Measurements from ENCODE around the gene GBGT1. TPM values are rescaled to one million over a fixed set of nuclear protein-coding genes. Genes with fewer than 3 reads are reported as not detected.

GBGT1 gene
- total and polyA plus RNA-seq, 10 donors = 9.2 to 52.8 (median 30.7) TPM

GRCh38 chr9:133140174-133140505 lies 23.6 kb downstream of the GBGT1 start:
- no peak for TF ChIP-seq POLR2AphosphoS5 (IDR thresholded peaks at IDR 0.05)
- no peak for TF ChIP-seq CTCF (IDR thresholded peaks at IDR 0.05 in 8 of 11, conservative IDR thresholded peaks at IDR 0.05 in 3 of 11)
- TF ChIP-seq POLR2A (IDR thresholded peaks at IDR 0.05) = no peak
- WGBS, 5 donors = 80 to 91% (median 83%) methylated on average over 4 of the region's 4 CpGs

GRCh38 chr9:133139246-133140173 lies 24.2 kb downstream of the GBGT1 start:
- Histone ChIP-seq H3K27me3 (replicated peaks in 1 of 7) (no peaks in the 10 kb centered on the region), H3K27ac (peak overlapping the region in 2 of 8 donors; percentile 33 to 73), H3K4me3 (no peak overlapping the region), H3K9me3 (no peaks in the 10 kb centered on the region), H3K36me3 (no peaks in the 10 kb centered on the region), H3K4me1 (peaks cover 37 to 85% (median 68%) of the 10 kb centered on the region in 6 donors)
- intact Hi-C loops (cut with DNase I; ENCODE audit: low total_unique reads) = no loop called here
- TF ChIP-seq POLR2AphosphoS5 (IDR thresholded peaks at IDR 0.05) (no peak), CTCF (IDR thresholded peaks at IDR 0.05 in 8 of 11, conservative IDR thresholded peaks at IDR 0.05 in 3 of 11) (no peak), POLR2A (IDR thresholded peaks at IDR 0.05) (no peak)
- DNase-seq = no peak
- 84 to 90% (median 89%) methylated on average over 11 to 24 of the region's 24 CpGs for WGBS, 5 donors

More at GRCh38 chr9:133140174-133140505, 23.6 kb downstream of the GBGT1 start:
- intact Hi-C loops (cut with DNase I; ENCODE audit: low total_unique reads) = no loop called here
- no peak overlapping the region for H3K4me3 ChIP-seq
- no peak for DNase-seq
- no peaks in the 10 kb centered on the region for H3K36me3 ChIP-seq
- no peaks in the 10 kb centered on the region for H3K9me3 ChIP-seq
- H3K27me3 ChIP-seq (replicated peaks in 1 of 7) = no peaks in the 10 kb centered on the region
- peaks cover 37 to 85% (median 68%) of the 10 kb centered on the region in 6 donors for H3K4me1 ChIP-seq
- H3K27ac ChIP-seq = peak overlapping the region in 2 of 8 donors; percentile 33 to 73

- Histone ChIP-seq H3K27me3 (replicated peaks in 1 of 7) (no peaks in the 10 kb centered on the region), H3K4me3 (no peak overlapping the region), H3K36me3 (no peaks in the 10 kb centered on the region), H3K4me1 (peaks cover 46 to 85% (median 68%) of the 10 kb centered on the region in 6 donors), H3K27ac (peak overlapping the region in 4 of 8 donors; percentile 15 to 89 (median 38)), H3K9me3 (no peaks in the 10 kb centered on the region)
- WGBS, 5 donors = 84 to 90% (median 88%) methylated on average over 11 to 16 of the region's 16 CpGs
- TF ChIP-seq POLR2AphosphoS5 (IDR thresholded peaks at IDR 0.05) = peak in 1 of 3 donors; percentile 48
- TF ChIP-seq CTCF (IDR thresholded peaks at IDR 0.05 in 8 of 11, conservative IDR thresholded peaks at IDR 0.05 in 3 of 11) = no peak
- no peak for TF ChIP-seq POLR2A (IDR thresholded peaks at IDR 0.05)
- DNase-seq = no peak
- intact Hi-C loops (cut with DNase I; ENCODE audit: low total_unique reads) = no loop called here
Measured at GRCh38 chr9:133137451-133138231, 26.1 kb downstream of the GBGT1 start.

Data from spleen (tissue), 11 donors.